ENCODE measurements around the gene LCN6. TPM values are rescaled to one million over a fixed set of nuclear protein-coding genes. Genes with fewer than 3 reads are reported as not detected.

The LCN6 gene
- total RNA-seq, 2 donors from 2014 or later = 18.2 to 51.8 TPM

DNA sequence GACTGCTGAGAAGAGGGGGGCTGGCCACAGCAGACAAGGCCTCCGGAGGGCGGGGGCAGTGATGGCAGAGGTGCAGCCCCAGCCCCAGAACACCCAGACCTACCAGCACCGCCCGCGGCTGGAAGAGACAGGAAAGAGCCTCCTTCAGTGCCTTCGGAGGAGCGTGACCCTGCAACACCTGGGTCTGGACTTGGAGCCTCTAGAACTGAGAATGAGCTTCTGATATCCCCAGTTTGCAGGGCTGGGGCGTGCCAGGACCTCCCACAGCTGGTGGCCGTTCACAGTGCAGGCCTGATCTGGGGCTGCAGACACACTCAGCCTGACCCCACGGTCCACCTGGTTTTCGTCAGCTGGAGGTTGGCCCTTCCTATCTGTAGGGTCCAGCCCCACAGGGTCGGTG is 14.7 kb downstream of the LCN6 start:
- ATAC-seq (no peak), DNase-seq (peak; percentile 14)
- intact Hi-C loops (cut with DNase I) = no loop called here

DNA sequence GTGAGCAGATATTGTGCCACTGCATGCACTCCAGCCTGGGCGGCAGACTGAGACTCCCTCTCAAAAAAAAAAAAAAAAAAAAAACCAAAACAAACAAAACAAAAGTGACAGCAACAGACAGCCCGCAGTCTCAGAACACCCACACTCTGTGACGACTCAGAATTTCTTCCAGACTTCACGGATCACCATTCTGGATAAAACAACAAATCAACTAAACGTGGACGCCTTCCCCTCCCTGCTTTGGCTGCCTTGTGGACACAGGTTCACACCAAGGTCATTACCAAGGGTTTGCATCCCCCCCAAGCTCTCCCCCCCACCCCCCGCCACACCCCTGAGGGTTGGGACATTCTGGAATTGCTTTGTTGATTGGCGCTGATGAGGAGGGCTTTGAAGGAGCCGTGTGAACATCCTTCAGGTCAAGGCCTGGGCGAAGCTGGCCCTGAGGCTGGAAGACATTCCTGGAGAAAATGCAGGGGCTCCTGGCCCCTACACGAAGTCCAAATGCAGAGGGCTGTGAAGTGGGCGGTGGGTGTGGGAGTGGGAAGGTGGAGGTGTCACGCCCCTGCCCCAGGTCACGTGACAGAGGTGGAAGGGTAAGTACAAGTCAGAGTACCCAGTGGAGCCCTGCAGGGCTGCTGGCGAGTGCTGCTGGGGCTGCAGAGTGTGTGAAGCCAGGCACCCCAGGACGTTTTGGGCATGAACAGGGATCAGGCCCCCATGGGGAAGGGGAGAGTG is 15.7 kb downstream of the LCN6 start:
- intact Hi-C loops (cut with DNase I) = no loop called here
- DNase-seq (no peak), ATAC-seq (no peak)

DNA sequence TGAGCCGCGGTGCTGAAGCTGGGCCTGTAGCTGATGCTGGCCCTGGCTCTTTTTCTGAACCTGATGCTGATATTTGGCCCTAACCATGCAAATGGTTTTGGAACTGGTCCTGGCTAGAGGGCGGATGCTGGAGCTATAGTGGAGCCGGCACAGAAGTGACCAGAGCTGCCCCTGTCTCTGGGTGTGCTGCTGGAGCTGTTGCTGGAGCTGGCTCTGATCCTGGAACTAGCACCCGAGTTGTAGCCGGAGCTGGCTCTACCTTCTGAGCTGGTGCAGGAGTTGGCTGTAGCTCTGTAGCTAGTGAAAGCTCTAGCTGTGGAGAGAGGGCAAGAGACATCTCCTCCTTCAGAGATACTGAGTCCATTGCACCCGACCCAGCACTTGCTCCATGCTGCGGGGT is 18.4 kb downstream of the LCN6 start:
- ATAC-seq (no peak), DNase-seq (no peak)
- intact Hi-C loops (cut with DNase I) = no loop called here

DNA sequence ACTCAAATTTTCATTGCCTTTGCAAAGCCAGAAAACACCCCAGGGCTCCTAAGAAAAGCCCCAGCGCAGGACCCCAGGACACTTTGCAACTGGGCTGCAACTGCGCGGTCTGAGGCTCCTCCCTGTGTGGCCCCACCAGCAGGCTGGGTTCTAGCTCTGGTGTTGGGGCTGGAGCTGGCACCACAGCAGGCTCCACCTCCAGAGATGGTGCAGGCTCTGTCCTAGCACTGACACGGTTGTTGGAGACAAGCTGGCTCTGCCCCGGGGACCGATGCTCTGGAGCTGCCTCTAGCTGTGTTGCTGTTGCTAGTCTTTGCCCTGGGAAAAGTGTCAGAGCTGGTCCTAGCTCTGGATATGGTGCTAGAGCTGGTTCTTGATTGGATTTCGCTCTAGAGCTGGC is 19.2 kb downstream of the LCN6 start:
- DNase-seq (peak; percentile 30), ATAC-seq (peak in 1 of 2 donors; percentile 6)
- intact Hi-C loops (cut with DNase I) = no loop called here

DNA sequence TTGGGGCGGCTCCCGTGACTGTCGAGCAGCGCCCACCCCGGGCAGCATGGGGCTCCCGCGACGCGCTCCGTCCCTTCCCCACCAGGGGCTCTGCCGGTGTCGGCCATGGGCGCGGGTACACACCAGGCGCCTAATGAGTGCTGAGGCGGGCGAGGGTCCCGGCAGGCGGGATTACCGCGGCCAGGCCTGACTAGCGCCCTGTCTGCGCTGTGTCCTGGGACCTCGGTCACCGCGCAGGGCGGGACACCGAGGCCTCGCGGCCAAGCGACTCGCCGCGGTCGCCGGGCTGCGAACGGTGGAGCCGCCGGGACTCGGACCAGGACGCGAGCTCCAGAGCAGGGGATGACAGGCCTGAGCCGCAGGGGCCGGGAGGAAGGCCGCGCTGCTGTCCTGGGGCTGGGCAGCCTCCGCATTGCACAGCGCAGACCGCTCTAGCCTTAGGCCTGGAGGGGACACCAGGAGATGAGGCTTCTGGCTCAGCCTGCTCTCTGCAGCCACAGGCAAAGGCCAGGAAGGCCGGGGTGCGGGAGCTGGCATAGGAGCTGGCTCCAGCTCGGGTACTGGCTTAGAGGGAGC is 19.7 kb downstream of the LCN6 start:
- intact Hi-C loops (cut with DNase I) = no loop called here
- DNase-seq = peak; percentile 48
- peak; percentile 45 to 61 for ATAC-seq

DNA sequence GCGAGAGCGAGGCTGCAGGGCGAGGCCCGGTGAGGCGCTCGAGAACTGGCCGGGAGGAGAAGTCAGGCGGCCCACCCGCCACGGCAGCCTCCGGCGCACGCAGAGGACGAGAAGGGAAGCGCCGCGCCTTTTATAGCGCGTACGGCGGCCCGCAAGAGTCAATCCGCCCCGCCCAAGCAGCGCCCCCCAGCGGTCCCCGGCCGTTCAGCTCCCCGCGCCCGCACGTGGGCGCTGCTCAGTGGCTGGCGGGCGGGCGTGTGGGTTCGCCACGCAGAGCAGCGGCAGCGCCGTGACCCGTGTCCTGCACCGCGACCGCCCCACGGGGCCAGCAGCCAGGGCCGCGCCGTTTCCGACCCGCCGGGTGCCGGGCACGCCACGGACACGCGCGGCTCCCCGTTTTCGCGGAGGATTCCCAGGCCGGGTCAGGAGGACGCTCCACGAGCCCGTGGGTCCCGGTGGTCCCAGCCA is 20.2 kb downstream of the LCN6 start:
- ATAC-seq (peak; percentile 87 to 89), DNase-seq (peak; percentile 93)
- intact Hi-C loops (cut with DNase I) = no loop called here

DNA sequence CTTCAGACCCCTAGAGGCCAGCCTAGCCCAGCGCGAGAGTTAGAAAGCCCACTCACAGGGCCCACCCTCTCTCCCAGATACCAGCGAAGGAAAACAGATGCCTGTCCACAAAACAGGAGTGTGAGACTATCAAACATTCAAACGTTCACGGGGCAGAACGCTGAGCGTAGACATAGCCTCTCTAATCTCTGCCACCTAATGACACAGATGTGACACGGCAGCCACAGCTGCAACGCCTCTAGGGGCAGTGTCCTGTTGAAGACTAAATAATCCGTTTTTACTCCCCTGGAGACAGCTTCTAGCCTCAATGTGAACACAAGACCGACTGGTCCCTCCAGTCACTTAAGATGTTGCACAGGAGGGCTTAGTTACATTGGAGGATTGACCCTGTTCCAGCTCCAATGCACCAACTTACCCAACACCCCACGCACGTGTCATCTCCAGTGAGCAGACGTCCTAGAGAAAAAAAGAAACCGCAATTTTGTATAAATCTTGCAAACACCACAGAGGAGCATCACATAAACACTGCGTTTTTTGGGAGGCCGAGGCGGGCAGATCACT is 21.6 kb downstream of the LCN6 start:
- ATAC-seq = no peak
- DNase-seq = no peak
- intact Hi-C loops (cut with DNase I) = no loop called here

DNA sequence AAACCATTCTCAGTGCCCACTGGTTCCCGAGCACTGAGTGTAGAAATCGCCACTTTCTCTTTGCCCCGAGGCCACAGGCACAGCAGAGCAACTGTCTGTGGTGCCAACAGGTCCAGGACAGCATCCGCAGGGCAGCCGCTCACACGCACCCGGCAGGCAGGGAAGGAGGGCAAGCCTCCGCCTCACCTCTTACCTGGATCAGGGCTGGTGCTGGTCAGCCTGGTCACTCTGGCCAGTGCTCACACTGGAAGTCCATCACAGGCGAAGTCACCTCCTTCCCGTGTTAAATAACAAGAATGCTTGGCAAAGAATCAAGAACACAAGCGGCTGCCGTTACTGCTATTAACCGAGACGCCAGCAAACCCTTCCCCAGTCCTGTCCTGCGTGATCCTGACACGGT is 22.2 kb downstream of the LCN6 start:
- intact Hi-C loops (cut with DNase I) = no loop called here
- ATAC-seq (no peak), DNase-seq (no peak)

DNA sequence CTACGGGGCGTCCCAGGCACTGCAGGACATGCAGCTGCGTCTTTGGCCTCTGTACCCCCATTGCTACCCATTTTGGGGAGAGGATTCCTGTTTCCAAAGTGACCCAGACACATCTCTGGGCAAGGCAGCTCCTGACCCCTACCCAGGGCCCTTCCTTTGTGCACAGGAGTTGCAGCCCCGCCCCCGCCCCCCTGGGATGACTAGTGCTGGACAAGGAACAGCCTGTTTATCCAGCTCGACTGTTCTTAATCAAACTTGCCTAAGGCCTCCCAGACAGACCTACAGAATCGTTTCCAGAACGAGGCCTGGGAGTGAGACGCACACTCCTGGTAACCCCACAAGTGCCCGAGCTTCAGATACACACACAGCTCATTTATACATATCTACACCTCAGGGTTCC is 22.7 kb downstream of the LCN6 start:
- ATAC-seq (no peak), DNase-seq (no peak)
- intact Hi-C loops (cut with DNase I) = no loop called here

DNA sequence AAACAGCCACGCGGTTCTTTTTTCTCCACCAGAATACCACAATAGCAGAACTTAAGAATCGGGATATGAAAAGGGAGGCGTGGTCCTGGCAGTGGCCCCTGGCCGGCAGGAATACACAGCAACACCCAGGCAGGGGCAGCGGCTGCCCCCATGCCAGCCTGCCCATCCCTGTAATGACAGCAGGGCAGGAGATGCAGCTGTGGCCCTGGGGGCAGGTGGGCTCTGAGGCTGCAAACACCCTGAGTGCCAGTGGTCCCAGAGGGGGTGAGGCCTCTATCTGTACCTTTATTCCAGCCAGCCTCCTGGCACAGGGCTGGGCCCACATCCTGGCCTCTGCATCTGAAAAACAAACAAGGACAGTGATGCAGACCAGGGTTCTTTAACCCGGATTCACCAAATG is 23.6 kb downstream of the LCN6 start:
- intact Hi-C loops (cut with DNase I) = loop anchor here in 1 of 2 donors (5.0 kb wide), 1 partner anchor 47 kb away; no protein-coding TSS in a partner anchor

DNA sequence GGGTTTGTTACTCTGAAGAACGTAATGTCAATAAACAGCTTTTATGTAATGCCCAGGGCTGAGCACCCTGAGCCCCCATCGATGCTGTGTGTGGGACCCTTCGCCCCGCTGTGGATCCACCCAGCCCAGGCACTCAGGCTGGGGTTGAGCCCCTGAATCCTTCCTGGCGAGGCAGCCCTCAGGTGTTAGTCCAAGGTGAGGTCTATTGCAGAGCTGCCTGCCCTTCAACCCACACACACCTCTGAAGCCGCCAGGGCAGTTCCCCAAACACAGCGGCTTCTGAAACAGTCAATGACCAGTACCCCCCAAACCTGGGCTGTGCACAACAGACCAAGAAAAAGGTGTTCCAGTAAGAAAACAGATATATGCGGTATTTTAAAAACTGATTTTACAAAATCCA is 24.3 kb downstream of the LCN6 start:
- DNase-seq (no peak), ATAC-seq (no peak)
- intact Hi-C loops (cut with DNase I) = loop anchor here in 1 of 2 donors (5.0 kb wide), 1 partner anchor 47 kb away; no protein-coding TSS in a partner anchor

More for the DNA sequence above, 23.6 kb downstream of the LCN6 start:
- no peak for DNase-seq
- ATAC-seq = no peak

DNA sequence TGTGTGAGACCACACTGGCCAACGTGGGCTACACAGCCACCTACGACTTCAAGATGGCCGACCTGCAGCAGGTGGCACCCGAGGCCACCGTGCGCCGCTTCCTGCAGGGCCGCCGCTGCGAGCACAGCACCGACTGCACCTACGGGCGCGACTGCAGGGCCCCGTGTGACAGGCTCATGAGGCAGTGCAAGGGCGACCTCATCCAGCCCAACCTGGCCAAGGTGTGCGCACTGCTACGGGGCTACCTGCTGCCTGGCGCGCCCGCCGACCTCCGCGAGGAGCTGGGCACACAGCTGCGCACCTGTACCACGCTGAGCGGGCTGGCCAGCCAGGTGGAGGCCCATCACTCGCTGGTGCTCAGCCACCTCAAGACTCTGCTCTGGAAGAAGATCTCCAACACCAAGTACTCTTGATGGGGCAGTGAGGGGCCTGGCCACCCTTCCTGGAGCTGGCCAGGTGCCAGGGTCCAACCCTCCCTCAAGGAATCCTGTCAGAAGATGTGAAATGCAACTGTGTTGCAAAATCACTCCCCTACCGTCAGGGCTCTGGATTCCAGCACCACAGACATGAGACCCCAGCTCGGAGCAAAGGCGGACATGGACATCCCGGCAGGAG is 24.9 kb downstream of the LCN6 start:
- intact Hi-C loops (cut with DNase I) = loop anchor here in 1 of 2 donors (5.0 kb wide), 1 partner anchor 46 kb away; no protein-coding TSS in a partner anchor
- DNase-seq (no peak), ATAC-seq (no peak)

DNA sequence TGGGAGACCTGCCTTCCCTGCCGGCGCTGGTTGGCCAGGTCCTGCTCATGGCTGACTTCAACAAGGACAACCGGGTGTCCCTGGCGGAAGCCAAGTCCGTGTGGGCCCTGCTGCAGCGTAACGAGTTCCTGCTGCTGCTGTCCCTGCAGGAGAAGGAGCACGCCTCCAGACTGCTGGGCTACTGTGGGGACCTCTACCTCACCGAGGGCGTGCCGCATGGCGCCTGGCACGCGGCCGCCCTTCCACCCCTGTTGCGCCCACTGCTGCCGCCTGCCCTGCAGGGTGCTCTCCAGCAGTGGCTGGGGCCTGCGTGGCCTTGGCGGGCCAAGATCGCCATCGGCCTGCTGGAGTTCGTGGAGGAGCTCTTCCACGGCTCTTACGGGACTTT is 25.4 kb downstream of the LCN6 start:
- DNase-seq (no peak), ATAC-seq (no peak)
- intact Hi-C loops (cut with DNase I) = loop anchor here in 1 of 2 donors (5.0 kb wide), 1 partner anchor 46 kb away; no protein-coding TSS in a partner anchor

DNA sequence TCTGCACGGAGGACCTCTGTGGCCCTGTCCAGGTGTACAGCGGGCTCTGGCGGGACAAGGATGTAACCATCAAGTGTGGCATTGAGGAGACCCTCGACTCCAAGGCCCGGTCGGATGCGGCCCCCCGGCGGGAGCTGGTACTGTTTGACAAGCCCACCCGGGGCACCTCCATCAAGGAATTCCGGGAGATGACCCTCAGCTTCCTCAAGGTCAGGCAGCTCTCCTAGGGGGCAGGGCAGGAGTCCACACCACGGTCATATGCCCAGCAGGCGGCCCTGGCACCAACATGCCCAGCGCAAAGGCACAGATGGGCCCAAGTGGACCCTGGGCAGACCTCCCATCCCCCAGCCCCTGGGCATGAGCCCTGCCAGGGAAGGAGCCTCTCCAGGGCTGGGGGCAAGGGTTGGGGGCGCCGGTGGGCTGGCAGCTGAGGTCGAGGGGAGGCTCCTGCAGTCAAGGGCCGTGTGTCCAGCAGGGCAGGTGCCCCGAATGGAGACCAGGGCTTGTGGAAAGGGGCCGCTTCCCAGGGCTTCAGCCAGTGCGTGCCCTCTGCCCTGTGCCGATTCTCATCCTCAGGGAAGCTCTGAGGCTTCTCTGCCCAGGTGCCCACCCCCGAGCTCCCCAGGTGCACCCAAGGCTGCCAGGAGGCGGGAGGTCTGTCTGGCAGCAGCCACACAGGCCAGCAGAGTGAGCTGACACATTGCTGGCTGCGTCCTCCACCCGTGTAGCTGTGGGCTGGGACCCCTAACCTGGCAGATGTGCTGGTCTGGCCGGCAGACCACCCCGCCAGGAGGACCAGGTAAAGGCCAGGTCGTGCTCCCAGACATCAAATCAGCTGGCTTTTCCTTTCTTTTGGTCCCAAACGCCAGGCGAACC is 26.0 kb downstream of the LCN6 start:
- ATAC-seq (no peak), DNase-seq (no peak)
- intact Hi-C loops (cut with DNase I) = loop anchor here in 1 of 2 donors (5.0 kb wide), 1 partner anchor 45 kb away; no protein-coding TSS in a partner anchor

DNA sequence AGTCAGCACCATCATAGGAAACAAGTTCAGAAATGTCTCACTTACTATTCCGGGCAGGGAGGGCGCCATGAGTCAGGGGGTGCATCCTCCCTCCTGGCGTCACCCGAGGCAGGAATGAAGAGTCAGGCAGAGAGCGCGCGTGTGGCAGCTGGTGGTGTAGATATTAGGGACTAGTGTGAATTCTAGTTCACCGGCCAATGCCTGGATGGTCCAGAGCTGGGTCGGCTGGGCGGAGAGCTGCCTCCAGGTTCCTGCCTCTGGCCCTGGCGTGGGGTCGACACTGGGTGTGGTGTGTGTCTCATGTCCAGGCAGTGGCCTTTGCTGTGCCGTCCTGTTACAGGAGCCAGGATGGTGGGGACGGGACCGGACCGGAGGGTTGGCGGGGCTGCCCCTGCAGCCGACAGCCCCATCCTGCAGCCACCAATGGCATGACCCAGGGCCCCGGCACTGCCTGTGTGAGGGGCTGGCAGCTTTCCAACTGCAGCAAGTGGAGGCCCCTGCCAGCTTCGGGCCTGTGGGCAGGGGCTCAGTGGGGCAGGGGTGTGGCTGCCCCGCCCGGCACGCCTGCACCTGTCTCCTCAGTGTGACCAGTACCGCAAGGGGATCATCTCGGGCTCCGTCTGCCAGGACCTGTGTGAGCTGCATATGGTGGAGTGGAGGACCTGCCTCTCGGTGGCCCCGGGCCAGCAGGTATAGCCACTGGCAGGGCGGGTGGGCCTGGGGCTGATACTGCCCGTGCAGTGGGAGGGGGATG is 26.8 kb downstream of the LCN6 start:
- ATAC-seq (peak; percentile 48 to 65), DNase-seq (peak; percentile 80)
- intact Hi-C loops (cut with DNase I) = loop anchor here in 1 of 2 donors (5.0 kb wide), 1 partner anchor 44 kb away; no protein-coding TSS in a partner anchor

DNA sequence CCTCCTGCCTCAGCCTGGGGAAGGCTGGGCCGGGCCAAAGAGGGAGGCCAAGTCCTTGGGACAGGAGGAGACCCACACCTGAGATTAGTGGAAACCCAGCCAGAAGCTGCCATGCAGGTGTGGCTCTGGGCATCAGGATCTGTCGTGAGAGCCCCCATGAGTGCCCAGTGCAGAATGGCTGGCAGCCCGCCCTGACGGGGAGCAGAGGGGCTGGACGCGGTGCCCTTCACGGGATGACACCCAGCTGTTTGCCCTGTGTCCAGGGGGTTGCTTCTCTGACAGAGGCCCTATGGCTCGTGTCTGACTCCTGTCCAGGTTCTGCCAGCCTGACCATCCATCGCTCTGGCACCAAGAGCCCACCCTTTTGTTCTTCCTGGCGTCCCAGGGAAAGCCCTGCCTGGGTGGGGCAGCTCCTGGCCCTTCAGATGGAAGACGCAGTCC is 27.4 kb downstream of the LCN6 start:
- intact Hi-C loops (cut with DNase I) = loop anchor here in 1 of 2 donors (5.0 kb wide), 1 partner anchor 44 kb away; no protein-coding TSS in a partner anchor
- peak in 1 of 2 donors; percentile 3 for ATAC-seq
- DNase-seq = no peak

DNA sequence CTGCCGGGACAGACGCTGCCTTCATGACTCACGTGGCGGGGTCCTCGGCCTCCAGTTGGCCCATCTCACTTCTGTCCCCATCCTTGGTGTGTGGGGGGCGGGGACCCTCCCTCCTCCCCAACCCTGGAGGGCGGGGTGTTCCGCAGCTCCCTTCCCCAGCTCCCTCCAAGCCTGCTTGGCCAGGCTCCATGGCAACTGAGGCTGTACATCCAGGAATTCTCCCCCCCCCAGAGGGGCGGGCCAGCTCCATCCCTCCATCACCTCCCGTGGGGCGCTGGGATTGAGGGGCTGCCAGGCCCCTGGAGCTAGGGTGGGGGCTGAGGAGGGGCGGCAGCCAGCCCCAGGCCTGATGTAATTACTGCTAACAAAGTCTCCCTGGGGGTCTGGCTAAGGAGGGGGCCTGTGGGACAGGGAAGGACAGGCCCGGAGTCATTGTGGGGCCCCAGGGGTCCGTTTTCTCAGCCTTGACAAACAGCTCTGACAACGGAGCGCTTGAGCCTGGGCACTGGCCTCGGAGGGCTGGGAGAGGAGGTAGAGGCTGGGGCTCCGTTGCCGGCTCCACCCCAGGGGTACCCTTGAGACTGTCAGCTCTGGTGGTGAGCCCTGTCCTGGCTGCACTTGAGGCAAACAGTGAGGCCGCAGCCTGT is 28.0 kb downstream of the LCN6 start:
- ATAC-seq (peak; percentile 5 to 9), DNase-seq (peak; percentile 70)
- intact Hi-C loops (cut with DNase I) = loop anchor here in 1 of 2 donors (5.0 kb wide), 1 partner anchor 43 kb away; no protein-coding TSS in a partner anchor

Data from left cardiac atrium (tissue), 4 donors.